NCI-H2196 (cell line): ENCODE measurements around the gene GORAB.

Experiments
- DNase-seq: peaks from one replicate; lab custom pipeline; 2025; ENCODE audit not compliant: unreplicated experiment; lab: John Stamatoyannopoulos, UW

GORAB gene

GRCh38 chr1:170531758-170532657, at the start of gene GORAB:
GORAB (plus strand) TSS chr1:170532166; CDS start chr1:170532224, 58 bp downstream.
- DNase-seq: peak; percentile 87

- no peak for DNase-seq
Measured at GRCh38 chr1:170483051-170483450, 48.9 kb upstream of the GORAB start.

- DNase-seq: no peak
Measured at GRCh38 chr1:170487503-170487902, 44.5 kb upstream of the GORAB start.

- no peak for DNase-seq
Measured at GRCh38 chr1:170491291-170491690, 40.7 kb upstream of the GORAB start.

- no peak for DNase-seq
Measured at GRCh38 chr1:170494369-170494768, 37.6 kb upstream of the GORAB start.

GRCh38 chr1:170495006-170495405, 37.0 kb upstream of the GORAB start:
- no peak for DNase-seq

GRCh38 chr1:170498876-170499275, 33.1 kb upstream of the GORAB start:
- DNase-seq: no peak

- no peak for DNase-seq
Measured at GRCh38 chr1:170503665-170504064, 28.3 kb upstream of the GORAB start.

GRCh38 chr1:170510163-170510562, 21.8 kb upstream of the GORAB start:
- DNase-seq: no peak

GRCh38 chr1:170511038-170511437, 20.9 kb upstream of the GORAB start:
- DNase-seq: no peak

GRCh38 chr1:170513138-170513537, 18.8 kb upstream of the GORAB start:
- DNase-seq: no peak

GRCh38 chr1:170518185-170518834, 13.7 kb upstream of the GORAB start:
- DNase-seq: no peak

GRCh38 chr1:170518965-170519364, 13.0 kb upstream of the GORAB start:
- DNase-seq: no peak

- no peak for DNase-seq
Measured at GRCh38 chr1:170520601-170521000, 11.4 kb upstream of the GORAB start.

- DNase-seq: no peak
Measured at GRCh38 chr1:170521818-170522217, 10.1 kb upstream of the GORAB start.

GRCh38 chr1:170530972-170531757, 801 bp upstream of the GORAB start:
- DNase-seq: no peak

- DNase-seq: no peak
Measured at GRCh38 chr1:170533298-170533697, 1.3 kb downstream of the GORAB start.

GRCh38 chr1:170534626-170535147, 2.7 kb downstream of the GORAB start:
- DNase-seq: no peak

GRCh38 chr1:170535418-170535817, 3.5 kb downstream of the GORAB start:
- no peak for DNase-seq

GRCh38 chr1:170536924-170537551, 5.1 kb downstream of the GORAB start:
- no peak for DNase-seq
